D341Med (cell line): ENCODE results near the gene UACA.
"Not testable (repeated sequence)": the region's sequence is repeated elsewhere in the genome, so short reads cannot be mapped to it uniquely, and the experiment has no call there.

ENCODE experiments used
- DNase-seq: peaks from one replicate; pipeline ENCODE4 v3.0.0; 2012; ENCODE audit warnings: low spot score

The UACA gene, protein sequence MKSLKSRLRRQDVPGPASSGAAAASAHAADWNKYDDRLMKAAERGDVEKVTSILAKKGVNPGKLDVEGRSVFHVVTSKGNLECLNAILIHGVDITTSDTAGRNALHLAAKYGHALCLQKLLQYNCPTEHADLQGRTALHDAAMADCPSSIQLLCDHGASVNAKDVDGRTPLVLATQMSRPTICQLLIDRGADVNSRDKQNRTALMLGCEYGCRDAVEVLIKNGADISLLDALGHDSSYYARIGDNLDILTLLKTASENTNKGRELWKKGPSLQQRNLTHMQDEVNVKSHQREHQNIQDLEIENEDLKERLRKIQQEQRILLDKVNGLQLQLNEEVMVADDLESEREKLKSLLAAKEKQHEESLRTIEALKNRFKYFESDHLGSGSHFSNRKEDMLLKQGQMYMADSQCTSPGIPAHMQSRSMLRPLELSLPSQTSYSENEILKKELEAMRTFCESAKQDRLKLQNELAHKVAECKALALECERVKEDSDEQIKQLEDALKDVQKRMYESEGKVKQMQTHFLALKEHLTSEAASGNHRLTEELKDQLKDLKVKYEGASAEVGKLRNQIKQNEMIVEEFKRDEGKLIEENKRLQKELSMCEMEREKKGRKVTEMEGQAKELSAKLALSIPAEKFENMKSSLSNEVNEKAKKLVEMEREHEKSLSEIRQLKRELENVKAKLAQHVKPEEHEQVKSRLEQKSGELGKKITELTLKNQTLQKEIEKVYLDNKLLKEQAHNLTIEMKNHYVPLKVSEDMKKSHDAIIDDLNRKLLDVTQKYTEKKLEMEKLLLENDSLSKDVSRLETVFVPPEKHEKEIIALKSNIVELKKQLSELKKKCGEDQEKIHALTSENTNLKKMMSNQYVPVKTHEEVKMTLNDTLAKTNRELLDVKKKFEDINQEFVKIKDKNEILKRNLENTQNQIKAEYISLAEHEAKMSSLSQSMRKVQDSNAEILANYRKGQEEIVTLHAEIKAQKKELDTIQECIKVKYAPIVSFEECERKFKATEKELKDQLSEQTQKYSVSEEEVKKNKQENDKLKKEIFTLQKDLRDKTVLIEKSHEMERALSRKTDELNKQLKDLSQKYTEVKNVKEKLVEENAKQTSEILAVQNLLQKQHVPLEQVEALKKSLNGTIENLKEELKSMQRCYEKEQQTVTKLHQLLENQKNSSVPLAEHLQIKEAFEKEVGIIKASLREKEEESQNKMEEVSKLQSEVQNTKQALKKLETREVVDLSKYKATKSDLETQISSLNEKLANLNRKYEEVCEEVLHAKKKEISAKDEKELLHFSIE (N-terminal part only)

DNA sequence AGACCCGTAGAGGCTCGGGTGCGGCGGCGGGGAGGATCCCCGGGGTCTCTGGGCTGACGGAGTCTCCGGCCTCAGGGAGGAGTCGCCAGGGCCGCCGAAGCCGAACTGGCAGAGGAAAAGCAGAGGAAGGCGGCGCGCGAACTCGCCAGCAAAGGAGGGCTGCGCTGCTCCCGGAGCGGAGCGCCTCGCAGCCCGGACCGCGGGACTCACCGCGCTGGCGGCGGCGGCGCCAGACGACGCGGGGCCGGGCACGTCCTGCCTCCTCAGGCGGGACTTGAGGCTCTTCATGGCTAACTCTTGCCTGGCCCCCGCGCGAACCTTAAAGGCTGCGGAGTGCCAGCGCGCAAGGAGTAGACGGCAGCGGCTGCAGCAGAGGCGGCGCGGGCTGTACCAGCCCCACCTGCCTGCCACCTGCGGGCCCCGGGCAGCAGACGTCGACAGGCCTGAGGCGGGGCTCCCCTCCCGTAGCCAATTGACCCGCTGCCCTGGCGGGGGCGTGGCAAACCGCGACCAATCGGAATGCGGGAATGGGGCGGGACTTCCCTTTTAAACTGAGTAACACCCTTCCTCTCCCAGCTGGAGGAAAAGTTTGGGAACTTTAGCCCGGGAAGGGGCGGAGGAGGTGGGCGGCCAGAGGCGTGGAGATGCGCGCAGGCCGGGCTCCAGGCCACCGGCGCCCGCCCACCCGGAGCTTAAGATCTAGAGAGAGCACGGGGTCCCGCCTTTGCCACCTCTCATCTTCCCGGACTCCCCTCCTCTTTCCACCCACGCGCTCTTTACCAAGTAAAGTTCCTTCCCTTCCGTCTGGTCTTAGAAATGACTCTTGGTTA lies at the start of gene UACA:
TSS of gene UACA (minus strand) at position 439 of the 830 bp plus-strand sequence. CDS start at position 288, 151 bp downstream.
- DNase-seq: peak; percentile 98

GRCh38 chr15:70812827-70813364 lies 49.5 kb upstream of the UACA start:
- DNase-seq: no peak

DNA sequence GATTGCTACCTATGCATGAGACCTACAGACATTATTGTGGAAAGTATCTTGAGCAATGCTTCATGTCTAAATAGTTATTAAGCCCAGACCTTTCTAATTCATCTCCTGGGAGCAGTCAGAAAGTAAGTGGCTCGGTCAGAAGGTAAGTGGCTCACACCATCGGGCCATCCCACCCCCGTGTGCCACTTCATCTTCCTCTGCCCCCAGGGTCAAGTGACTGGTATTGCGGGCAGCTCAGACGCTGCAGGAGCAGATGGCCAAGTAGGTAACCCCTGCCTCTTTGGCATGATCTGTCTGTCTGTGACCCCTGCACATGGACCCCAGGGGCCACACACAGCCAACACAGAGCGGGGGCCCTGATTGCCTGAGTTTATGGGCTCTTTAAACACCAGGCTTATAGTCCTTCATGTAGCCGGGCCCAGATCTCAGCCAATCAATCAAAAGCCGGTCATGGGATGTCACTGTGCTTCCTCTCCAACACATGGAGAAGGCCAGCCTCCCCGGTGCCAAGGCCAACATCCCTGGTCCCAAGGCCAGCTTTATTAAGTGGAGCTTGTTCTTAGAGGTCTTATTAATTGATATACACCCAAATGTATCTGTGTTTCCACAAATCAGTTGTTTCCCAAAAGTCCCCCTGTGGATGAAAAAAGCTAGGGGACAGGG lies 47.7 kb upstream of the UACA start:
- DNase-seq: no peak

- DNase-seq: no peak
Observed at GRCh38 chr15:70806992-70807712, 43.8 kb upstream of the UACA start.

DNA sequence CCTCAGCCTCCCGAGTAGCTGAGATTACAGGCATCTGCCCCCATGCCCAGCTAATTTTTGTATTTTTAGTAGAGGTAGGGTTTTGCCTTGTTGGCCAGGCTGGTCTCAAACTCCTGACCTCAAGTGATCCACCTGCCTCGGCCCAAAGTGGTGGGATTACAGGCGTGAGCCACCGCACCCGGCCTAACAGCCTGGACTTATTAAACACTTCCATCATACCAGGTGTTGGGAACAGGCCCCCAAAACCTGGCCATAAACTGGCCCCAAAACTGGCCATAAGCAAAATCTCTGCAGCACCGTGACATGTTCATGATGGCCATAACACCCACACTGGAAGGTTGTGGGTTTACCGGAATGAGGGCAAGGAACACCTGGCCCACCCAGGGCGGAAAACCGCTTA lies 41.0 kb upstream of the UACA start:
- not testable (repeated sequence) for DNase-seq

DNA sequence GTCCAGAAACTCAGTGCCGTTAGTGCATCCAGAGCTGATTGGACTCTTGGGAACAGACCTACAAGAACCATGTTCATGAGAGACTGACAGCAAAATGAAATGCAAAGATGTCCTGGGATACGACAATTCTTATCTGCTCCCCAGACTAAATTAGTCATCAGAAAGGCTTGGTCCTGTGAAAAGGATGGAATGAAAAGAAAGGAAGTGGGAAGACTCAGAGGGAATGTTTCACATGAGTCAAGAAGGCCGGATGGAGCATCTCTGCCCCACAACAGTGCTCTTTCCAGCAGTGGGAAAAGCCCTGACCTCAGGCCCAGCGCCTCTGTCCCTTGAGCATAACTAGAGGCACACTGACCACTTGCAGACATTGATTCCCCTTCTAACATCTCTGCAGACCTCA lies 39.3 kb upstream of the UACA start:
- no peak for DNase-seq

GRCh38 chr15:70801109-70801508 lies 37.8 kb upstream of the UACA start:
- DNase-seq: no peak

DNA sequence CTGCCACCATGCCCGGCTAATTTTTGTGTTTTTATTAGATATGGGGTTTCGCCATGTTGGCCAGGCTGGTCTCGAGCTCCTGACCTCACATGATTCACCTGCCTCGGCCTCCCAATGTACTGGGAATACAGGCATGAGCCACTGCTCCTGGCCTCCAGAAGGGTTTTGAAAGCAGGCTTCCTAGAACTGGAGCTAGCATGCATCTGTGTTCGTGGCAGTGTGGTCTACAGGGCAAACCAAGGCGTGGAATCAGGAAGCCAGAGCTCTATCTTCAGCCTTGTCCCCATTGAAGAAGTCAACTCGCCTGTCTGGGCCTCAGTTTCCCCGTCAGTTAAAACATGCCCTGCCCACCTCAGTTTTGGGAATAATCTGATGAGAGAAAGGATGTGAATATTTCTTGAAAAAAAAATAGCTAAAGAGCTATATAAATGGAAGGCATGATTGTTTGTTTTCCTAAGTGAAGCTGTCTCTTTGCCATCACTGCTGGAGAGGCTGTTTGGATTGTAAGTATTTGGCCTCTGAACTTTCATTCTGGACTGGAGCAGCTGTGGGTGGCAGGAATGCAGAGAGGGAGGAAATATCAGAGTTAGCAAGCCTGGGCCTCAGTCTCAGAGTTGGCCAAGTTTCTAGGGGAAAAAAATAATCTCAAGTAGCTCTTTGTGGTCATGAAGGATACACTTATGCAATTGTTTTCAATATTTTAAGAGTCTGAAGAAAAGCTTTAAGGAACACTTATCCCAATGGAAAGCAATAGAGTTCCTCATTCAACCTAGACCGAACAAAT lies 36.5 kb upstream of the UACA start:
- DNase-seq: no peak

- DNase-seq: no peak
Observed at GRCh38 chr15:70797464-70797863, 34.1 kb upstream of the UACA start.

- DNase-seq: no peak
Observed at GRCh38 chr15:70796516-70797310, 33.4 kb upstream of the UACA start.

DNA sequence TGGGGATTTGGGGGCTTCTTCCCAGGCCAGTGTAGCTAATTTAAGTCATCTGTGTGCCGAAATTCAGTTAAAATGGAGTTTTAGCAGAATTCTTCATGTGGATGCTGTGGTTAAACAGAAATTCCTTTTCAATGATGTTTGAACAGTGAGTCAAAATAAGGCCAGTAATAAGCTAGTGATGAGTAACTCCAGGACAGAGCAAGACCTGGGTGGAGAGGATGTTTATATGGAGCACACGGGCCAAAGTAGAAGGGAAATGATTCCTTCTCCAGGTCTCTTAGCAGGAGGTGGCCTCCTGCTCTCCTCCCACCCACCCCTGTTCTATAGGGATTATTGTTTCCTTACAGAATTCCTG lies 31.9 kb upstream of the UACA start:
- no peak for DNase-seq

DNA sequence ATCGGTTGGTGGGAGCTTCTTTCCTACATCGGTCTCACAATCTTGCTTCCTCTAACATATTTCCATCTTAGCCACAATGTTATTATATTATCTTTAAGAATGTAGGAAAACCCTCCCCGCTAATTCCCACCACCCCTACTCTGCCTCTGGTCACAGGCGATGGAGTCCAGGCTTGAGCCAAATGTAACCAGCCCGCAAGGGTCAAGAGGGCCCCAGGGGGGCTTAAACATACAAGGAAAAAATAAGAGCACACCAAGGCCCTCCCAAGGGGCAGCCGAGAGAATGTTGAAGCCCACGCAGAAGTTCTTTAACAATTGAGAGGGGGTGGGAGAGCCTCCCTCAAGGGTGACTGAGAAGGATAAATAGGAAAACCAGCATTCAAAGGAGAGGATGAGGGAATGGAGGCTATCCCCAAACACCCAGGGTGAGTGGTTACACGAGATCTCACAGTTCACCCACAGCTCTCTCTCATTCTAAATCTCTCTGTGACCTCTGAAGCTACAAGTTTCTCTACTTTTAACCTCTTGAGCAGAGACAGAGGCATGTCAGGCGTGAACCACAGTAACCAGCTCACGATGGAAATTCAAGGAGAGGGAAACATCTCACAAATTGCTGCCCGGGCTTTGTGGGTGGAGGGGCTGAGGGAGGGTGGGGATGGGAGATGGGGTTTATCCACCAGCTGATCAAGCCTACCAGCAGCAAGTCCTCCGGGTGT lies 31.4 kb upstream of the UACA start:
- DNase-seq: no peak

- no peak for DNase-seq
Observed at GRCh38 chr15:70793694-70794093, 30.3 kb upstream of the UACA start.

DNA sequence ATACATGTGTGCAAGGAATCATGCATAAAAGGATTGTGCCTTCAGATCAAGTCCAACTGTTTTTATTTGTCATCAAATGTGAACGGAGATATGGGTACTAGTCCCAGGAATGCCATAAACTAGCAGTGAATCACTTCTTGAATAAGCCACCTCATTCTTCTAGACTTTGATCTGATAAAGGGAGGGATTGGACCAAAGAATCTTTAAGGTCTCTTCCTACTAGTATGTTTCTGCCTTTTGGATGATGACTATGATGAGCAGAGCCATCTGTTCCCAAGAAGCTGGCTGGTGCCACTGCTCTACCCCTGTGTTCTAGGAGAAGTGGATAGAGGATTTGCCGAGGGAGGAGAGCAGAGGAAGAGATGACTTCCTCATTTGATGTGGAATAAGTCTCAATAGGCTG lies 28.8 kb upstream of the UACA start:
- DNase-seq: no peak

GRCh38 chr15:70791259-70791658 lies 27.9 kb upstream of the UACA start:
- no peak for DNase-seq

DNA sequence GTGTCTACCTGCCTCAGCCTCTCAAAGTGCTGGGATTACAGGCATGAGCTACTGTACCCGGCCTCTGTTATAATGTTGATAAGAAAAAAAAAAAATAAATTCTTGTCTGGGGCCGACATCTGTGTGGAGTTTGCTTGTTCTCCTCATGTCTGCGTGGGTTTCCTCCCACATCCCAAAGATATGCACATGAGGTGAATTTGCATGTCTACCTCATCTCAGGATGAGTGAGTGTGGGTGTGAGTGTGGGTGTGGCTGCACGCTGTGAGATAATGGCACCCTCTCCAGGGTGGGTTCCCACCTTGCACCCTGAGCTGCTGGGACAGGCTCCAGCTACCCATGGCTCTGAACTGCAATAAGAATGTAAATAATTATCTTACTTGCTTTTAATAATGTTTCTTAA lies 25.9 kb upstream of the UACA start:
- no peak for DNase-seq
